C4-2B (cell line): ENCODE data around the gene ACOT11.

Source experiments
- ZFX ChIP-seq: fragments of 450-650 bp; IDR thresholded peaks from 2 replicates; pipeline ENCODE4 v1.6.1; 2017
- TF ChIP-seq, protein P1 (sequence below): fragments of 450-650 bp; conservative IDR thresholded peaks from 2 replicates; pipeline ENCODE4 v1.5.1; 2017; ENCODE audit warnings: mild to moderate bottlenecking

DNA sequence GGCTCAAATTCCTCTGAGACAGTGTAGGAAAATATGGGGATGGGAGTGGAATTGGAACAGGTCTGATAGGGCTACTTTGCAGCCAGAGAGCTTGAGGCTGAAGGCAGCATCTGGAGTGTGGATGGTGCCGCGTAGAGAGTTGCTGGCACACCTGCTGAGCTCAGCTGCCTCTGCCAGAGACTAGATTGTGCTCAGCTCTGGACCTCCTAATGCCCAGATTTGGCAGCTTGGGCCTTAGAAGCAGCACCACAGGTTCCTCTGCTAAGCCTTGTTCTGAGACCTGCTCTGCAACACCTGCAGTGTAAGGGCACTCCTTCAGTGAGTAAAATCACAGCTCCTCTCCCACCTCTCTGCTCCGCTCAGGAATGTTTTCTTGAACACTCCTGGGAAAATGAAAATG, 23.3 kb downstream of the ACOT11 start:
- TF ChIP-seq, protein P1, sequence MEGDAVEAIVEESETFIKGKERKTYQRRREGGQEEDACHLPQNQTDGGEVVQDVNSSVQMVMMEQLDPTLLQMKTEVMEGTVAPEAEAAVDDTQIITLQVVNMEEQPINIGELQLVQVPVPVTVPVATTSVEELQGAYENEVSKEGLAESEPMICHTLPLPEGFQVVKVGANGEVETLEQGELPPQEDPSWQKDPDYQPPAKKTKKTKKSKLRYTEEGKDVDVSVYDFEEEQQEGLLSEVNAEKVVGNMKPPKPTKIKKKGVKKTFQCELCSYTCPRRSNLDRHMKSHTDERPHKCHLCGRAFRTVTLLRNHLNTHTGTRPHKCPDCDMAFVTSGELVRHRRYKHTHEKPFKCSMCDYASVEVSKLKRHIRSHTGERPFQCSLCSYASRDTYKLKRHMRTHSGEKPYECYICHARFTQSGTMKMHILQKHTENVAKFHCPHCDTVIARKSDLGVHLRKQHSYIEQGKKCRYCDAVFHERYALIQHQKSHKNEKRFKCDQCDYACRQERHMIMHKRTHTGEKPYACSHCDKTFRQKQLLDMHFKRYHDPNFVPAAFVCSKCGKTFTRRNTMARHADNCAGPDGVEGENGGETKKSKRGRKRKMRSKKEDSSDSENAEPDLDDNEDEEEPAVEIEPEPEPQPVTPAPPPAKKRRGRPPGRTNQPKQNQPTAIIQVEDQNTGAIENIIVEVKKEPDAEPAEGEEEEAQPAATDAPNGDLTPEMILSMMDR = no peak
- TF ChIP-seq ZFX = no peak
